Measurements from ENCODE around the gene JADE3. TPM values are rescaled to one million over a fixed set of nuclear protein-coding genes. Genes with fewer than 3 reads are reported as not detected.

Gene JADE3
- total RNA-seq, 3 donors from 2014 or later, result 7.5 to 20.8 (median 12.8) TPM

DNA sequence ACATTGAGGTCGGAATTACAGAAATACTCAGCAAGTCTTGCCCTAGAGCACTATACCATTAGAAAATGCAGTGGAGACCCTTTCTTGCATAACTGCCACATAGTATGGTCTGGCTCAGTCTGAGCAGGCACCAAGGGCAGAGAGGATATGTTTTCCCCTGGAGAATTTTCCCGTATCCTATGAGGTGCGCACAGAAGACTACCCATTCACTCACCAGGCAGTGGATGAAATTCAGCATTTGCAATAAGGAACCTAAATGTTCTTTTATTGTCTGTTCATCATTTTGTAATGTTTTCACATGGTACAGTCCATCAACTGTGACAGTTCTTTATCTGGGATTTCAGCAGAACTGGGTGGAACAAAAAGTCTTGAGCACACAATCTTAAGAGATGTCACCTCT, 15.5 kb downstream of the JADE3 start:
- TF ChIP-seq POLR2AphosphoS5 (IDR thresholded peaks at IDR 0.05) (no peak), POLR2A (IDR thresholded peaks at IDR 0.05) (no peak)
- TF ChIP-seq, protein P1, sequence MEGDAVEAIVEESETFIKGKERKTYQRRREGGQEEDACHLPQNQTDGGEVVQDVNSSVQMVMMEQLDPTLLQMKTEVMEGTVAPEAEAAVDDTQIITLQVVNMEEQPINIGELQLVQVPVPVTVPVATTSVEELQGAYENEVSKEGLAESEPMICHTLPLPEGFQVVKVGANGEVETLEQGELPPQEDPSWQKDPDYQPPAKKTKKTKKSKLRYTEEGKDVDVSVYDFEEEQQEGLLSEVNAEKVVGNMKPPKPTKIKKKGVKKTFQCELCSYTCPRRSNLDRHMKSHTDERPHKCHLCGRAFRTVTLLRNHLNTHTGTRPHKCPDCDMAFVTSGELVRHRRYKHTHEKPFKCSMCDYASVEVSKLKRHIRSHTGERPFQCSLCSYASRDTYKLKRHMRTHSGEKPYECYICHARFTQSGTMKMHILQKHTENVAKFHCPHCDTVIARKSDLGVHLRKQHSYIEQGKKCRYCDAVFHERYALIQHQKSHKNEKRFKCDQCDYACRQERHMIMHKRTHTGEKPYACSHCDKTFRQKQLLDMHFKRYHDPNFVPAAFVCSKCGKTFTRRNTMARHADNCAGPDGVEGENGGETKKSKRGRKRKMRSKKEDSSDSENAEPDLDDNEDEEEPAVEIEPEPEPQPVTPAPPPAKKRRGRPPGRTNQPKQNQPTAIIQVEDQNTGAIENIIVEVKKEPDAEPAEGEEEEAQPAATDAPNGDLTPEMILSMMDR (IDR thresholded peaks at IDR 0.05), result no peak
- DNase-seq (ENCODE audit: low spot score in 2 of 2), result no peak
- Histone ChIP-seq H3K27ac (no peak overlapping the region), H3K4me1 (no peaks in the 10 kb centered on the region), H3K36me3 (no peaks in the 10 kb centered on the region), H3K27me3 (peaks cover 0 to 26% of the 10 kb centered on the region in 2 donors), H3K4me3 (no peak overlapping the region), H3K9me3 (no peaks in the 10 kb centered on the region)
- intact Hi-C loops (cut with DNase I; ENCODE audit: low total_unique reads), result no loop called here

DNA sequence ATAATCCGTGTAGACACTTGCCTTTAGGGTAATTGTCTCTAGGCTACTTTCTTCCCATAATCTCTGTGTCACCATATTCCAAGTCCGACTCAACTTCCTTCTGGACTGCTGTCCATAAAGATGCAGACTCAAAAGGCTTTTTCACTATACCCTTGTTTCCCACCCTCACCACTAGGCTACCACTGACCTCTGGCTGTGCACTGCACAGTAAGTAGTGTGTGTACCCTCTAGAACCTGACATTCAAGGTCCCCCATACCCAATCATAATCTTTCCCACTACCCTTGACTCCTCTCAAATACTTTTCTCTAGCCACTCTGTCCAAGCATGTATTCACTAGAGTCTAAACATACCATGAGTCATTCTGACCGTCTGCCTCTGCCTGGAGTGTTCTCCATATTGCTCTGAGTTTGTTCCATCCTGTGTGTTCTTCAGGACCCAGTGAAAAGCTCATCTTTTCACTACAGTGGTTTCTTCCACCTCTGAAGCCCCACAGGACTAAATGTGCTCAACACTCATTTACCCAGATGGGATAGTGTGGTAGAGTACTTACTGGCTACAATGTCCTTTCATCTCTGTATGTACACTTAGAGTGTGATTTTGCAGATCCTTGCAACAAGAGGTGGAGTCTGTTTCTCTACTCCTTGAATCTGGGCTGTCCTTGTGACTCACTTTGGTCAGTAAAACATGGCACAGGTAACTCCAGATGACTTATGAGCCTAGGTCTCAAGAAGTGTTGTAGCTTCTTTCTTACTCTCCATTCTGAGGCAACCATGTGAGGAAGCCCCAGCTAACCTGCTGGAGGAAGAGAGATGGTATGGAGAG, 17.4 kb downstream of the JADE3 start:
- intact Hi-C loops (cut with DNase I; ENCODE audit: low total_unique reads), result no loop called here
- H3K27ac ChIP-seq, result no peak overlapping the region

DNA sequence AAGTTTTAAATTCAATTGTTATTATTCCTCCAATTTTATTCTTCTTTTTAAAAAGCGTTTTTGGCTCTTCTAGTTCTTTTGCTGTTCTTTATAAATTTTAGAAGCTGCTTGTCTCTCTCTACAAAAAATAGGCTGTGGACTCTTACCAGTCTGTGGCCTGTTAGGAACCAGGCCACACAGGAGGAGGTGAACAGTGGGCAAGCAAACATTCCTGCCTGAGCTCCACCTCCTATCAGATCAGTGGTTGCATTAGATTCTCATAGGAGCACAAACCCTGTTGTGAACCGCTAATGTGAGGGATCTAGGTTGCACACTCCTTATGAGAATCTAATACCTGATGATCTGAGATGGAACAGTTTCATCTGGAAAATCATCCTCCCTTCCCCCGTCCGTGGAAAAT, 23.1 kb downstream of the JADE3 start:
- TF ChIP-seq, protein P1 (IDR thresholded peaks at IDR 0.05), result no peak
- TF ChIP-seq POLR2A (IDR thresholded peaks at IDR 0.05) (no peak), POLR2AphosphoS5 (IDR thresholded peaks at IDR 0.05) (no peak)
- intact Hi-C loops (cut with DNase I; ENCODE audit: low total_unique reads), result no loop called here
- Histone ChIP-seq H3K27ac (no peak overlapping the region), H3K4me3 (no peak overlapping the region), H3K27me3 (peaks cover 0 to 1% of the 10 kb centered on the region in 2 donors), H3K9me3 (peaks cover 0 to 12% of the 10 kb centered on the region in 2 donors), H3K4me1 (no peaks in the 10 kb centered on the region), H3K36me3 (no peaks in the 10 kb centered on the region)
- no peak for DNase-seq (ENCODE audit: low spot score in 2 of 2)

More for the DNA sequence above, 17.4 kb downstream of the JADE3 start:
- Histone ChIP-seq H3K36me3 (no peaks in the 10 kb centered on the region), H3K4me1 (no peaks in the 10 kb centered on the region), H3K27me3 (peaks cover 0 to 22% of the 10 kb centered on the region in 2 donors), H3K4me3 (no peak overlapping the region), H3K9me3 (no peaks in the 10 kb centered on the region)
- no peak for DNase-seq (ENCODE audit: low spot score in 2 of 2)
- TF ChIP-seq POLR2A (IDR thresholded peaks at IDR 0.05) (no peak), POLR2AphosphoS5 (IDR thresholded peaks at IDR 0.05) (no peak)
- TF ChIP-seq, protein P1 (IDR thresholded peaks at IDR 0.05), result no peak

DNA sequence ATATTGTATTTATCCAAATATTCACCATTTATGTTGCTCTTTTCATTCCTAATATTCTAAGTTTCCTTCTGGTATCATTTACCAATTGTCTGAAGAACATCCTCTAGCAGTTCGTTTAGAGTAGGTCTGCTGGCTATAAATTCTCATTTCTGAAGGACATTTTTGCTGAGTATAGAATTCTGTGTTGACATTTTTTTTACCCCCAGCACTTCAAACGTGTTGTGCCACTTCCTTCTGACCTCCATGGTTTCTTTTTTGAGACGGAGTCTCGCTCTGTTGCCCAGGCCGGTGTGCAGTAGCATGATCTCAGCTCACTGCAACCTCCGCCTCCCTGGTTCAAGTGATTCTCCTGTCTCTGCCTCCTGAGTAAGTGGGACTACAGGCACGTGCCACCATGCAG, 26.4 kb downstream of the JADE3 start:
- TF ChIP-seq, protein P1 (IDR thresholded peaks at IDR 0.05), result no peak
- TF ChIP-seq POLR2A (IDR thresholded peaks at IDR 0.05) (no peak), POLR2AphosphoS5 (IDR thresholded peaks at IDR 0.05) (no peak)
- no peak for DNase-seq (ENCODE audit: low spot score in 2 of 2)
- H3K4me3 ChIP-seq, result no peak overlapping the region
- H3K9me3 ChIP-seq, result peaks cover 0 to 12% of the 10 kb centered on the region in 2 donors
- H3K27ac ChIP-seq, result no peak overlapping the region
- intact Hi-C loops (cut with DNase I; ENCODE audit: low total_unique reads), result no loop called here
- H3K4me1 ChIP-seq, result no peaks in the 10 kb centered on the region
- H3K36me3 ChIP-seq, result no peaks in the 10 kb centered on the region
- no peaks in the 10 kb centered on the region for H3K27me3 ChIP-seq

DNA sequence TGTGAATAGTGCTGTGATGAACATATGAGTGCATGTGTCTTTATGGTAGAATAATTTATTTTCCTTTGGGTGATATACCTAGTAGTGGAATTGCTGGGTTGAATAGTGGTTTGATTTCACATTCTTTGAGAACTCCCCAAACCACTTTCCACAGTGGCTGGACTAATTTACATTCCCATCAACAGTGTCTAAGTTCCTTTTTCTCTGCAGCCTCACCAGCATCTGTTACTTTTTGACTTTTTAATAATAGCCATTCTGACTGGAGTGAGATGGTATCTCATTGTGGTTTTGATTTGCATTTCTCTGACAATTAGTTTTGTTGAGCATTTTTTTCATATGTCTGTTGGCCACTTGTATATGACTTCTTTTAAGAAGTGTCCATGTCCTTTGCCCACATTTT, 29.1 kb downstream of the JADE3 start:
- Histone ChIP-seq H3K9me3 (peaks cover 0 to 12% of the 10 kb centered on the region in 2 donors), H3K27me3 (peaks cover 0 to 15% of the 10 kb centered on the region in 2 donors), H3K4me3 (no peak overlapping the region), H3K36me3 (no peaks in the 10 kb centered on the region), H3K4me1 (no peaks in the 10 kb centered on the region), H3K27ac (no peak overlapping the region)
- no peak for DNase-seq (ENCODE audit: low spot score in 2 of 2)
- intact Hi-C loops (cut with DNase I; ENCODE audit: low total_unique reads), result no loop called here
- TF ChIP-seq, protein P1 (IDR thresholded peaks at IDR 0.05), result no peak
- TF ChIP-seq POLR2A (IDR thresholded peaks at IDR 0.05), result no peak
- no peak for TF ChIP-seq POLR2AphosphoS5 (IDR thresholded peaks at IDR 0.05)
